GM12878 (cell line): Measurements from ENCODE around the gene ATXN1. TPM values are rescaled to one million over a fixed set of nuclear protein-coding genes. Genes with fewer than 3 reads are reported as not detected.

Source experiments
- ATAC-seq: fragments of 200-7000 bp; cut with Tn5 transposase; 3 replicates; pipeline ENCODE4 v1.9.1; 2020; ENCODE audit warnings: mild to moderate bottlenecking, moderate library complexity
- BruUV-seq: library from RNA; stranded (reverse); fragments of 400-500 nt; replicated peaks from 2 replicates; lab custom pipeline; 2021; lab: Mats Ljungman, UMichigan
- CTCF ChIA-PET: fragments of 300-600 bp; sonication (Branson Sonifier 250); formaldehyde crosslinking; extraction: SDS; loops from one replicate; lab custom pipeline; 2021; ENCODE audit warnings: inconsistent platforms; lab: Yijun Ruan, JAX
- POLR2A ChIA-PET: fragments of 350-600 bp; formaldehyde crosslinking; extraction: SDS; loops from one replicate; lab custom pipeline; 2021; ENCODE audit warnings: inconsistent platforms; lab: Charles Lee
- RAD21 ChIA-PET: fragments of 300-600 bp; sonication (Branson Sonifier 250); formaldehyde crosslinking; loops from one replicate; lab custom pipeline; 2023; ENCODE audit warnings: antibody characterized with exemption; ENCODE audit not compliant: unreplicated experiment; lab: Charles Lee
- SMC1A ChIA-PET: fragments of 300-600 bp; sonication (Branson Sonifier 250); formaldehyde crosslinking; loops from one replicate; lab custom pipeline; 2023; ENCODE audit not compliant: unreplicated experiment, uncharacterized antibody; lab: Charles Lee
- DNase-seq: peaks from one replicate; pipeline ENCODE4 v3.0.0-alpha.2; 2011; ENCODE audit warnings: low read depth, low spot score
- FAIRE-seq: peaks from 3 replicates; lab custom pipeline; 2011; peaks lifted over from hg19 to GRCh38; lab: Jason Lieb, UNC
- H2AFZ ChIP-seq: 2 replicates; pipeline ENCODE4 v1.6.0; 2011; ENCODE audit warnings: low read depth, low read length, control low read depth; ENCODE audit not compliant: control insufficient read depth
- H3K27ac ChIP-seq: 2 replicates; pipeline ENCODE4 v1.5.1; 2011; ENCODE audit warnings: control low read depth; ENCODE audit not compliant: control insufficient read depth, insufficient read depth
- H3K27me3 ChIP-seq, 2 experiments: replicated peaks in 1 of 2; 2 replicates each; pipeline versions ENCODE4 v1.6.0 to v1.6.1; 2011; ENCODE audit warnings: low read length in 1 of 2; ENCODE audit not compliant: control insufficient read depth in 2 of 2, insufficient read depth in 2 of 2
- H3K36me3 ChIP-seq, 2 experiments: 2 replicates each; pipeline ENCODE4 v1.5.1; 2011; ENCODE audit warnings: low read length in 1 of 2; ENCODE audit not compliant: control insufficient read depth in 2 of 2, insufficient read depth in 2 of 2
- H3K4me1 ChIP-seq: 2 replicates; pipeline ENCODE4 v1.6.1; 2011; ENCODE audit warnings: mild to moderate bottlenecking, low read length, moderate library complexity, mixed read lengths; ENCODE audit not compliant: control insufficient read depth, insufficient read depth
- H3K4me2 ChIP-seq: 2 replicates; pipeline ENCODE4 v1.6.0; 2011; ENCODE audit warnings: control low read depth; ENCODE audit not compliant: control insufficient read depth, insufficient read depth
- H3K4me3 ChIP-seq: fragments of 200-600 bp; sonication (generic); 2 replicates; pipeline ENCODE4 v1.5.1; 2016
- H3K79me2 ChIP-seq: 2 replicates; pipeline ENCODE4 v1.6.0; 2011; ENCODE audit warnings: low read length; ENCODE audit not compliant: control insufficient read depth, insufficient read depth
- H3K9ac ChIP-seq: 2 replicates; pipeline ENCODE4 v1.8.0; 2011; ENCODE audit warnings: low read length, control low read depth, mixed read lengths; ENCODE audit not compliant: control insufficient read depth, insufficient read depth
- H3K9me3 ChIP-seq: replicated peaks from 3 replicates; pipeline ENCODE4 v1.5.1; 2011; ENCODE audit warnings: mild to moderate bottlenecking, low read length; ENCODE audit not compliant: control insufficient read depth, insufficient read depth
- H4K20me1 ChIP-seq: 2 replicates; pipeline ENCODE4 v1.6.0; 2011; ENCODE audit not compliant: control insufficient read depth, insufficient read depth
- CHD2 ChIP-seq: IDR thresholded peaks from 2 replicates; pipeline ENCODE4 v1.6.1; 2011; ENCODE audit warnings: low read depth, low read length, improper control_type of control experiment, borderline replicate concordance
- IRF4 ChIP-seq: IDR thresholded peaks from 2 replicates; pipeline ENCODE4 v1.6.1; 2011; ENCODE audit warnings: low read depth, low read length
- STAT1 ChIP-seq: fragments of 450-650 bp; conservative IDR thresholded peaks from 2 replicates; pipeline ENCODE4 v1.6.1; 2014; ENCODE audit warnings: antibody characterized with exemption, mild to moderate bottlenecking
- WRNIP1 ChIP-seq: IDR thresholded peaks from 2 replicates; pipeline ENCODE4 v1.6.1; 2011; ENCODE audit warnings: low read depth, low read length, improper control_type of control experiment, borderline replicate concordance
- WGBS: methylation state at CpG from one replicate; pipeline ENCODE4 v1.1.6; 2016; ENCODE audit warnings: low lambda C conversion rate; ENCODE audit not compliant: insufficient replicate concordance, insufficient coverage; ENCODE audit errors: missing lambda C conversion rate; 5-methylcytosine and 5-hydroxymethylcytosine counted together
- in situ Hi-C: fragments of 300-500 bp; cut with MboI; formaldehyde crosslinking; loops from 9 replicates; pipeline ENCODE4 v1.14.3; 2018; ENCODE audit warnings: mixed read lengths
- intact Hi-C: fragments of 100-400 bp; cut with micrococcal nuclease; formaldehyde crosslinking; loops from one replicate; pipeline ENCODE4 v1.14.2; 2022; ENCODE audit not compliant: unreplicated experiment
- polyA plus RNA-seq, 11 experiments: library from polyadenylated mRNA; depleted of rRNA in 4 of 11; unstranded in 6 of 11; stranded (reverse) in 5 of 11; fragments of >200 nt; fragmentation: Nextera tagmentation in 4 of 11; fragmentation: Illumina TruSeq in 1 of 11; extraction: Ambion mirVana in 4 of 11; extraction: Trizol in 1 of 11; gene quantifications; 1 replicate in 1 of 11; 2 replicates in 10 of 11; pipeline versions ENCODE4 v1.2.1 to v1.2.3, GENCODE V29; 2011 to 2016; ENCODE audit warnings: inconsistent platforms in 2 of 11, missing spikeins in 2 of 11, low read depth in 1 of 11
- total RNA-seq, 4 experiments: library from RNA; depleted of rRNA in 3 of 4; stranded (reverse); fragments of >200 nt in 3 of 4; fragmentation: Illumina TruSeq in 1 of 4; extraction: Trizol in 1 of 4; gene quantifications; 2 replicates each; pipeline versions ENCODE4 v1.2.1 to v1.2.3, GENCODE V29; 2013 to 2021
- TF ChIP-seq, protein P1 (sequence below): fragments of 450-650 bp; IDR thresholded peaks from 2 replicates; pipeline ENCODE4 v1.6.1; 2017; ENCODE audit warnings: low read depth, mild to moderate bottlenecking, moderate library complexity

Gene ATXN1
- total and polyA plus RNA-seq, 10 of the 15 experiments (the other 5 are each of a cell fraction or from before 2014, with no cell fraction given), result 12.2 to 51.2 (median 20.5) TPM

DNA sequence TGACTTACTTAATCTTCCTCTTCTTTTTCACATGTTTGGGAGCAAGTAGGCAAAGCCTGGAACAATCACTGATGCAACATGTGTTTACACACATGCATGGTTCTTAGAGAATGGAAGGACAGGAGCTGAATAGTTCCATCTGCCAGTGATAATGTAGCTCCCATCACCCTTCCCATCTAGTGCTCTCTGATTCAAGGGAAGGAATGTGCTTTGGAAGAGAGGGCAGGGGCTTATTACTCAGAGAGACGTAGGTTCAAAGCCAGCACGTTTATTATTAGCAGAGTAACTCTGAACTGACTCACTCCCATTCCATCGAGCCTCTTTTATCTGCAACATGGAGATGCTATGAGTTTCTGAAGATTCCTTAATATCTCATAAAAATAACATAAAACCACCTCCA is 311.0 kb downstream of the ATXN1 start (continued):
- no peak for TF ChIP-seq IRF4

- TF ChIP-seq STAT1 (no peak), CHD2 (no peak), WRNIP1 (no peak)
- TF ChIP-seq, protein P1, sequence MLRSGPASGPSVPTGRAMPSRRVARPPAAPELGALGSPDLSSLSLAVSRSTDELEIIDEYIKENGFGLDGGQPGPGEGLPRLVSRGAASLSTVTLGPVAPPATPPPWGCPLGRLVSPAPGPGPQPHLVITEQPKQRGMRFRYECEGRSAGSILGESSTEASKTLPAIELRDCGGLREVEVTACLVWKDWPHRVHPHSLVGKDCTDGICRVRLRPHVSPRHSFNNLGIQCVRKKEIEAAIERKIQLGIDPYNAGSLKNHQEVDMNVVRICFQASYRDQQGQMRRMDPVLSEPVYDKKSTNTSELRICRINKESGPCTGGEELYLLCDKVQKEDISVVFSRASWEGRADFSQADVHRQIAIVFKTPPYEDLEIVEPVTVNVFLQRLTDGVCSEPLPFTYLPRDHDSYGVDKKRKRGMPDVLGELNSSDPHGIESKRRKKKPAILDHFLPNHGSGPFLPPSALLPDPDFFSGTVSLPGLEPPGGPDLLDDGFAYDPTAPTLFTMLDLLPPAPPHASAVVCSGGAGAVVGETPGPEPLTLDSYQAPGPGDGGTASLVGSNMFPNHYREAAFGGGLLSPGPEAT, result peak; percentile 30; the same call in 1 of the 2 replicates
- Histone ChIP-seq H3K4me3 (no peak overlapping the region), H3K27ac (no peak overlapping the region), H2AFZ (no peak overlapping the region), H3K4me1 (0 out of 2 replicates have a peak, but pooled peaks cover 3% of the 10 kb centered on the region), H3K79me2 (peaks cover 4% of the 10 kb centered on the region), H4K20me1 (no peaks in the 10 kb centered on the region), H3K9ac (no peak overlapping the region), H3K36me3 (peaks cover 0 to 3% of the 10 kb centered on the region in 2 experiments; a peak in 3 of 4 replicates), H3K4me2 (no peak overlapping the region), H3K9me3 (no peaks in the 10 kb centered on the region), H3K27me3 (no peaks in the 10 kb centered on the region)
- ChIA-PET POLR2A (interaction anchor here (1.7 kb wide), 1 partner anchor 9 kb away, joined by 5 read pairs; no protein-coding TSS in a partner anchor), RAD21 (interaction anchor here (0.8 to 1.7 kb wide), 2 partner anchors 9 to 24 kb away, joined by 3 to 5 read pairs; no protein-coding TSS in a partner anchor), SMC1A (interaction anchor here (1.4 to 3.1 kb wide), 3 partner anchors 8 to 24 kb away, joined by 4 to 13 read pairs (median 4); no protein-coding TSS in a partner anchor), CTCF (interaction anchor here (0.9 kb wide), 1 partner anchor 24 kb away, joined by 3 read pairs; no protein-coding TSS in a partner anchor)
- whole genome bisulfite sequencing, result 51% methylated on average over 2 of the region's 2 CpGs
- DNase-seq, result no peak
- no TSS peak for BruUV-seq
- in situ Hi-C loops (no loop called here), intact Hi-C loops (no loop called here)
- no peak; the same call in 1 of the 3 replicates for ATAC-seq
- no peak for FAIRE-seq
Observed at GRCh38 chr6:16446273-16446672, 315.0 kb downstream of the ATXN1 start.
